NCI-H1417 treated with DMSO at 0.1 percent for 48 hours (cell line): ENCODE data around the gene PGAM2.

Experiments
- DNase-seq: peaks from one replicate; lab custom pipeline; 2025; lab: John Stamatoyannopoulos, UW

PGAM2 gene

GRCh38 chr7:44103566-44103922, 38.2 kb upstream of the PGAM2 start:
- DNase-seq, result no peak

- no peak for DNase-seq
These were observed 37.6 kb upstream of the PGAM2 start for GRCh38 chr7:44102846-44103565.

GRCh38 chr7:44101966-44102845, 36.8 kb upstream of the PGAM2 start:
- no peak for DNase-seq

GRCh38 chr7:44101303-44101965, 36.1 kb upstream of the PGAM2 start:
- DNase-seq, result no peak

GRCh38 chr7:44100458-44101302, 35.3 kb upstream of the PGAM2 start:
- no peak for DNase-seq

- no peak for DNase-seq
These were observed 34.3 kb upstream of the PGAM2 start for GRCh38 chr7:44099669-44100068.

GRCh38 chr7:44098092-44099068, 33.0 kb upstream of the PGAM2 start:
- DNase-seq, result no peak

GRCh38 chr7:44097064-44097932, 31.9 kb upstream of the PGAM2 start:
- DNase-seq, result no peak

GRCh38 chr7:44096326-44096881, 31.0 kb upstream of the PGAM2 start:
- no peak for DNase-seq

- DNase-seq, result no peak
These were observed 30.4 kb upstream of the PGAM2 start for GRCh38 chr7:44095781-44096180.

GRCh38 chr7:44094883-44095592, 29.7 kb upstream of the PGAM2 start:
- DNase-seq, result no peak

GRCh38 chr7:44094365-44094764, 29.0 kb upstream of the PGAM2 start:
- DNase-seq, result no peak

- no peak for DNase-seq
These were observed 27.8 kb upstream of the PGAM2 start for GRCh38 chr7:44093102-44093641.

GRCh38 chr7:44087911-44088838, 22.8 kb upstream of the PGAM2 start:
- no peak for DNase-seq

GRCh38 chr7:44086627-44087026, 21.3 kb upstream of the PGAM2 start:
- no peak for DNase-seq

GRCh38 chr7:44085546-44085945, 20.2 kb upstream of the PGAM2 start:
- DNase-seq, result no peak

GRCh38 chr7:44084701-44085100, 19.3 kb upstream of the PGAM2 start:
- no peak for DNase-seq
